Natural killer cell treated with Interleukin-12 subunit alpha and Interleukin-12 subunit beta and Interleukin-15 and Interleukin-18, amount 100 ng/mL, for 72 hours (primary cell): Measurements from ENCODE around the gene SH3RF2. TPM values are rescaled to one million over a fixed set of nuclear protein-coding genes. Genes with fewer than 3 reads are reported as not detected.
"Not testable (repeated sequence)": the region's sequence is repeated elsewhere in the genome, so short reads cannot be mapped to it uniquely, and the experiment has no call there.

Source experiments
- ATAC-seq, 2 donors: fragments of 150-1000 bp; cut with Tn5 transposase in 1 of 2; sonication (Bioruptor Pico), chemical (Tn5 transposase) in 1 of 2; 2 replicates each; pipeline ENCODE4 v1.10.0; 2021
- DNase-seq: peaks from one replicate; pipeline ENCODE4 v3.0.0; 2022; ENCODE audit warnings: low spot score
- H3K27ac Mint-ChIP-seq, 2 donors: 1 replicate in 1 of 2; 2 replicates in 1 of 2; pipeline ENCODE4 v1.8.0; 2022; ENCODE audit warnings: mixed read lengths in 2 of 2, mild to moderate bottlenecking in 1 of 2, moderate library complexity in 1 of 2
- H3K27me3 Mint-ChIP-seq, 2 donors: 1 replicate in 1 of 2; 2 replicates in 1 of 2; pipeline ENCODE4 v1.8.0; 2022; ENCODE audit warnings: mixed read lengths in 2 of 2
- H3K36me3 Mint-ChIP-seq: one replicate; pipeline ENCODE4 v1.8.0; 2022; ENCODE audit warnings: mixed read lengths
- H3K4me1 Mint-ChIP-seq, 2 donors: 1 replicate in 1 of 2; 2 replicates in 1 of 2; pipeline ENCODE4 v1.8.0; 2022; ENCODE audit warnings: low read depth in 2 of 2, mixed read lengths in 2 of 2, mild to moderate bottlenecking in 1 of 2
- H3K4me3 Mint-ChIP-seq: one replicate; pipeline ENCODE4 v1.8.0; 2022; ENCODE audit warnings: mixed read lengths
- H3K9me3 Mint-ChIP-seq: 2 replicates; pipeline ENCODE4 v1.8.0; 2022; ENCODE audit warnings: mixed read lengths
- total RNA-seq, 2 donors: library from RNA; stranded (reverse); gene quantifications; one replicate each; pipeline ENCODE4 v1.2.3, GENCODE V29; 2022

The SH3RF2 gene
- total RNA-seq, 2 donors from 2014 or later: 0.07 to 0.50 TPM

DNA sequence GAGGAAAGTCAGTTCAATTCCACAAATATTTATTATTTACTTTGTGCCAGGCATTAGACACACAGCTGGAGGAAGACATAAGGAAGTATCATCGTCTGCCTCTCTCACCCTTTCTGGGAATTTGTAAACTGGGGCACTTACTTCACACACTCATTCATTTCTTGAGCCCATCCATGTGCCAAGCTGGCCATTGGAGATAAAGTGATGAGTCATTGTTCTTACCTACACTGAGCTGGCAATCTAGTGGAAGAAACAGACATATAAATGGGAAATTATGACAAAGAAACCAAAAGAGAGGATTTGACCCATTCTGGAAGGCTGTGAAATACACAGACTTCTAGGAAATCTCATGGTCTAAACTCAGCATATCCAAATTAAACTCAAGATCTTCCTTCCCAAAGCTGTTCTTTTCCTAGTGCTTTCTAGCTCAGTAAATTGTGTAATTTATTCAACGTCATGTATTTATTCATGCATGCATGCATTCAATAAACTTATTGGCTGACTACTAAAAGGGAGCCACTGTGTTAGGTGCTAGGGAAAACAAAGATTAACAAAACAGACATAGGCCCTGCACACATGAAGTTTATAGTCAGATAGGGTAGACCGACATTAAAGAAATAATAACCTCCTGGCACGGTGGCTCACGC is 65.3 kb downstream of the SH3RF2 start:
- no peak for DNase-seq
- no peak overlapping the region for H3K27ac Mint-ChIP-seq
- H3K9me3 Mint-ChIP-seq: peaks cover 2% of the 10 kb centered on the region
- peaks cover 4 to 7% of the 10 kb centered on the region in 2 donors for H3K27me3 Mint-ChIP-seq
- ATAC-seq: no peak
- no peaks in the 10 kb centered on the region for H3K36me3 Mint-ChIP-seq
- H3K4me3 Mint-ChIP-seq: no peak overlapping the region
- no peaks in the 10 kb centered on the region for H3K4me1 Mint-ChIP-seq

- peaks cover 2% of the 10 kb centered on the region for H3K9me3 Mint-ChIP-seq
- DNase-seq: no peak
- H3K27me3 Mint-ChIP-seq: peaks cover 4 to 8% of the 10 kb centered on the region in 2 donors
These were observed 66.1 kb downstream of the SH3RF2 start for GRCh38 chr5:146002491-146002890.

DNA sequence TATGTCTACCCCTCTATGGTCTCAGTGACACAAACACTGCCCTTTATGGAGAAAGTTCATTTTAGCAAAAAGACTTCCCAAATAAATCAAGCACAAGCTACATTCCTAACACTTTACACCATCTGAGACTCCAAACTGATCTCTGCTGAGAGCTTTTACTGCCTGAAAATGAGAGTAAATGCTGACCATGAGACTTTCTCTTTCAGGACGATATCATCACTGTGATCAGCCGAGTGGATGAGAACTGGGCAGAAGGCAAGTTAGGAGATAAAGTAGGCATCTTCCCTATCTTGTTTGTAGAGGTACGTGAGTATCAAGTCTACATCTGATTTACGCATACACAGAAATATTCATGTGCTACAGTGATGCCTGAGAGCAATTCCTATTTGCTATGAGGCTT is 67.5 kb downstream of the SH3RF2 start:
- ATAC-seq (no peak), DNase-seq (no peak)
- Mint-ChIP-seq H3K36me3 (no peaks in the 10 kb centered on the region), H3K9me3 (peaks cover 2% of the 10 kb centered on the region), H3K4me1 (no peaks in the 10 kb centered on the region), H3K27me3 (peaks cover 4 to 8% of the 10 kb centered on the region in 2 donors), H3K27ac (no peak overlapping the region), H3K4me3 (no peak overlapping the region)

More at GRCh38 chr5:146002491-146002890, 66.1 kb downstream of the SH3RF2 start:
- H3K4me1 Mint-ChIP-seq: no peaks in the 10 kb centered on the region
- no peaks in the 10 kb centered on the region for H3K36me3 Mint-ChIP-seq
- no peak for ATAC-seq
- no peak overlapping the region for H3K27ac Mint-ChIP-seq
- no peak overlapping the region for H3K4me3 Mint-ChIP-seq

DNA sequence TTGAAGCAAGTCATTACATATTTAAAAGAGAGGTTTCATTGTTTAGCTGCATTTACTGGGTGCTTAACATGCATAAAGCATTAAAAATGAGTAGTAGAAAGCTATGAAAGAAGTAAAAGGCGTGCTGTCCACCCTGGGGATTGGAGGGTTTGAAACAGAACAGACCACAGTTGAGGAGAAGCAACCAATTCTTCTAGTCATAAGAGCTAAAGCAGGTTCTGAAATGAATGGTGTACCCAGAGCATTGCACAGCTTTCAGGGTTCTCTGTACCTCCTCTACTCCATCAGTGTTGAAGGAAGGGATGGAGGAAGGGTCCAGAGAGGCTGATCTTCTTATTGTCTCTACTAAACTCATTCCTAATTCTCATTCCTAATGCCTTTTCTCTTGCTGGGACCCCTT is 68.9 kb downstream of the SH3RF2 start:
- ATAC-seq: no peak
- Mint-ChIP-seq H3K4me1 (no peaks in the 10 kb centered on the region), H3K9me3 (peaks cover 2% of the 10 kb centered on the region), H3K36me3 (no peaks in the 10 kb centered on the region), H3K27ac (no peak overlapping the region), H3K27me3 (peaks cover 4 to 8% of the 10 kb centered on the region in 2 donors), H3K4me3 (no peak overlapping the region)
- no peak for DNase-seq

DNA sequence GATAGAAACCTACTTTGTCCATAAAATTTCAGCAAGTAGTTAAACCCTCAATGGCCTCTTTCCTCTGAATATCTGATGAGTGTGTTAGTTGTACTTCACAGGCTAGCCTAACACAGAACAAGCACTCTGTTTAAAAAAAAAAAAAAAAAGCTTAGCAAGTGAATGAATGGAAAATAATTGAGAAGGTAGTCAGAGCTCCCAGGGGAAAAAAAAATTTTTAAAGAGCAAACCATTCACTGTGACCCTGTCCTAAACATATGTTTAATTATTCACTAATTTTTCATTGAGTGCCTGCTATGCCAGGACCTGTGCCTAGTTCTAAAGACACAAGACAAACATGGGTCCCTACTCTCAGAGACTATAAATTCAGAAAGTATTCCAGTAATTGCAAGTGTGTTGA is 69.3 kb downstream of the SH3RF2 start:
- Mint-ChIP-seq H3K36me3 (no peaks in the 10 kb centered on the region), H3K27ac (no peak overlapping the region), H3K27me3 (peaks cover 4 to 8% of the 10 kb centered on the region in 2 donors), H3K4me3 (no peak overlapping the region), H3K4me1 (no peaks in the 10 kb centered on the region), H3K9me3 (peaks cover 2% of the 10 kb centered on the region)
- no peak for DNase-seq
- no peak for ATAC-seq

DNA sequence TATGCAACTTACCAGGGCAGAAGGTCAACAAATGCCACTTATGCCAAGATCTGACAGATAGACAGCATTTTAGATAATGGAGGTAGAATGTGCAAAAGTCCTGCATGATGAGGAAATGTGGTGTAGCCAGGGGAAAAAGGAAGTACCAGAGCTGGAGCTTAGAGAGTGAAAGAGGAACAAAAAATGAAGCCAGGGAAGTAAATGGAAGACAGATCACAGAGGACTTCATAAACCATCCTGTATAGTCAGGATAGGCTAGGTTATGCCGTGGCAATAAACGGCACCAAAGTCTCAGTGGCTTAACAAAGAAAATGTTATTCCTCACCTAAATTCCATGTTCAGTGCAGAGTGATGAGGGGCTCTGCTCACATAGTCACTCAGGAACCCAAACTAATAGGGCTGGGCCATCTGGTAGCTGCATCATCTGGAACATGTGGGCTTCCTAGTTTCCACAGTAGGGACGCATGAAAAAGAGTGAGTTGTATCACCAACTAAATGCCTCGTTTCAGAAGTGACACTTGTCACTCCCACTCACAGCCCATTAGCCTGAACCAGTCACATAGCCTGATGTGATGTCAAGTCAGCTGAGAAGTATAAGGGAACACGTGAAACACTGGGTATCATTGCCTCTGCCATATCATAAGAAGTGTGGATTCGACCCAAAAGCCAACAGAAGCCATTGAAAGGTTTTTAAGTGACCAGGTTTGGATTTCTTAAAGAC is 70.3 kb downstream of the SH3RF2 start:
- Mint-ChIP-seq H3K4me3 (no peak overlapping the region), H3K9me3 (peaks cover 2% of the 10 kb centered on the region), H3K27me3 (peaks cover 4 to 8% of the 10 kb centered on the region in 2 donors), H3K4me1 (no peaks in the 10 kb centered on the region), H3K27ac (no peak overlapping the region), H3K36me3 (no peaks in the 10 kb centered on the region)
- DNase-seq: no peak
- peak in 1 of 2 donors; percentile 11 for ATAC-seq

DNA sequence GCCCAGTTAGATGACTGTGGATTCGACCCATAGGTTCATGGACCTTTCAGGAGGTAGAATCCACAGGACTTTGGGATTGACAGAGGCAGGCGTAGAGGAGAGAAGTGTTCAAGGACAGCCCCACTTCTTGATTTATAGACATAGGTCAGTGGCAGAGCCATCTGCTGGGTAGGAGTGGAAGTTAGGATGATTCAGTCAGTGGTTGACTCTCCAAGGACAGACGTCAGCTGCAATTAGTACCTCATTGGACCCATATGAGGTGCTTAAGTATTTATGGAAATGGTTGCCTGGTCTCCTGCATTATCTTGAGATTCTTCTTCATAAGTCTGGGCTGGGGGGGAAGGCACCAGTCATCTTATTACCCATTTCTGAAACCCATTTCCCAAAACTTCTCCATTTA is 70.9 kb downstream of the SH3RF2 start:
- H3K9me3 Mint-ChIP-seq: peaks cover 2% of the 10 kb centered on the region
- peaks cover 4 to 8% of the 10 kb centered on the region in 2 donors for H3K27me3 Mint-ChIP-seq
- H3K4me1 Mint-ChIP-seq: no peaks in the 10 kb centered on the region
- ATAC-seq (peak in 1 of 2 donors; percentile 13), DNase-seq (no peak)
- no peak overlapping the region for H3K4me3 Mint-ChIP-seq
- H3K27ac Mint-ChIP-seq: no peak overlapping the region
- no peaks in the 10 kb centered on the region for H3K36me3 Mint-ChIP-seq

DNA sequence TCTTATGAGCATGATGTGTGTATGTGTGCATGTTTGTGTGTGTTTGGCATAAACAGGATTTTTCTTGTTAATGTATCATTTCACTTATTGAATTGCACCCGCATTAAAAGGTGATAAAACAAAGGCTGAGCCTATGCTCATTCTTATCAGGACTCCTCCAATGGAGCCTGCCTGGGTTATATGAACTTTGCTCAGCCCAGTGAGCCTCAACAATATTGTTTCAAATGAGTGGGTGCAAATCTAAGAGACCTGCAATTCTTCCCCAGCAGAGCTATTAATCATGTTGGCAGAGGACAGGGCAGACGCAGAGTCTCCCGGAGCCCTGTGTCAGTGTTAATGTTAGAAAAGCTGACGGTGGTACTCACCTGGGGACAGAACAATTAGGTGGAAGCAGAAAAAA is 71.6 kb downstream of the SH3RF2 start:
- no peaks in the 10 kb centered on the region for H3K36me3 Mint-ChIP-seq
- H3K9me3 Mint-ChIP-seq: peaks cover 2% of the 10 kb centered on the region
- no peak overlapping the region for H3K27ac Mint-ChIP-seq
- no peak for DNase-seq
- peaks cover 5 to 11% of the 10 kb centered on the region in 2 donors for H3K27me3 Mint-ChIP-seq
- no peak for ATAC-seq
- no peak overlapping the region for H3K4me3 Mint-ChIP-seq
- H3K4me1 Mint-ChIP-seq: no peaks in the 10 kb centered on the region

DNA sequence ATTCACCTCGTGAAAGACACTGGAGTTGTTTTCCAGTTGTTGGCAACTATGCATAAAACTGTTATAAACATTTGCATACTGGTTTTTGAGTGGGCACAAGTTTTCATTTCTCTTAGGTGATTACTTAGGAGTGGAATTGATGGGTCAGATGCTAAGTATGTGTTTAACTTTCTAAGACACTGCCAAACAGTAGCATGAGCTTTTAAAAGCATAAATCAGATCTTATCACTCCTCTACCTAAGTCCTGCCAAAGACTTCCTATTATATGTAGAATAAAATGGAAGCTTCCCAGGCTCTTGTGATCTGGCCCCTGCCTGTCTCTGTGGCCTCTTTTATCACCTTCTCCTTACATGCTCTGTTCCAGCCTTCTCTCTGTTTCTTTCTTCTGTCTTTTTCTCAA is 72.6 kb downstream of the SH3RF2 start:
- no peak for ATAC-seq
- peaks cover 7 to 14% of the 10 kb centered on the region in 2 donors for H3K27me3 Mint-ChIP-seq
- H3K9me3 Mint-ChIP-seq: peaks cover 2% of the 10 kb centered on the region
- no peak overlapping the region for H3K27ac Mint-ChIP-seq
- H3K36me3 Mint-ChIP-seq: no peaks in the 10 kb centered on the region
- no peak overlapping the region for H3K4me3 Mint-ChIP-seq
- no peak for DNase-seq
- H3K4me1 Mint-ChIP-seq: no peaks in the 10 kb centered on the region

GRCh38 chr5:146010447-146010846 is 74.1 kb downstream of the SH3RF2 start:
- not testable (repeated sequence) for H3K4me3 Mint-ChIP-seq, H3K9me3 Mint-ChIP-seq, H3K27ac Mint-ChIP-seq, H3K36me3 Mint-ChIP-seq, H3K4me1 Mint-ChIP-seq, DNase-seq, ATAC-seq
- peaks cover 7 to 14% of the 10 kb centered on the region in 2 donors for H3K27me3 Mint-ChIP-seq

DNA sequence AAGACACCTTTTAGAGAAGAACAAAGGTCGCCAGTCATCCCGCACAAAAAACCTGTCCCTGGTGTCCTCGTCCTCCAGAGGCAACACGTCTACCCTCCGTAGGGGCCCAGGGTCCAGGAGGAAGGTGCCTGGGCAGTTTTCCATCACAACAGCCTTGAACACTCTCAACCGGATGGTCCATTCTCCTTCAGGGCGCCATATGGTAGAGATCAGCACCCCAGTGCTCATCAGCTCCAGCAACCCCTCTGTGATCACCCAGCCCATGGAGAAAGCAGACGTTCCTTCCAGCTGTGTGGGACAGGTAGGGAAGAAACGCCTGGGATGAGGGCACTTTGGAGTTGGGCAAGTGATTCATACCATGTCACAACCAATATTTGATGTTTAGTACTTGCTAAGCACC is 77.4 kb downstream of the SH3RF2 start:
- ATAC-seq: no peak
- H3K4me3 Mint-ChIP-seq: no peak overlapping the region

GRCh38 chr5:146015001-146015400 is 78.6 kb downstream of the SH3RF2 start:
- Mint-ChIP-seq H3K4me1 (no peaks in the 10 kb centered on the region), H3K36me3 (no peaks in the 10 kb centered on the region), H3K27me3 (peaks cover 5 to 6% of the 10 kb centered on the region in 2 donors), H3K27ac (no peak overlapping the region), H3K9me3 (no peaks in the 10 kb centered on the region), H3K4me3 (no peak overlapping the region)
- ATAC-seq: no peak
- DNase-seq: no peak

More for the DNA sequence above, 77.4 kb downstream of the SH3RF2 start:
- no peak for DNase-seq
- Mint-ChIP-seq H3K4me1 (no peaks in the 10 kb centered on the region), H3K9me3 (no peaks in the 10 kb centered on the region), H3K36me3 (no peaks in the 10 kb centered on the region), H3K27me3 (peaks cover 5 to 6% of the 10 kb centered on the region in 2 donors), H3K27ac (no peak overlapping the region)

DNA sequence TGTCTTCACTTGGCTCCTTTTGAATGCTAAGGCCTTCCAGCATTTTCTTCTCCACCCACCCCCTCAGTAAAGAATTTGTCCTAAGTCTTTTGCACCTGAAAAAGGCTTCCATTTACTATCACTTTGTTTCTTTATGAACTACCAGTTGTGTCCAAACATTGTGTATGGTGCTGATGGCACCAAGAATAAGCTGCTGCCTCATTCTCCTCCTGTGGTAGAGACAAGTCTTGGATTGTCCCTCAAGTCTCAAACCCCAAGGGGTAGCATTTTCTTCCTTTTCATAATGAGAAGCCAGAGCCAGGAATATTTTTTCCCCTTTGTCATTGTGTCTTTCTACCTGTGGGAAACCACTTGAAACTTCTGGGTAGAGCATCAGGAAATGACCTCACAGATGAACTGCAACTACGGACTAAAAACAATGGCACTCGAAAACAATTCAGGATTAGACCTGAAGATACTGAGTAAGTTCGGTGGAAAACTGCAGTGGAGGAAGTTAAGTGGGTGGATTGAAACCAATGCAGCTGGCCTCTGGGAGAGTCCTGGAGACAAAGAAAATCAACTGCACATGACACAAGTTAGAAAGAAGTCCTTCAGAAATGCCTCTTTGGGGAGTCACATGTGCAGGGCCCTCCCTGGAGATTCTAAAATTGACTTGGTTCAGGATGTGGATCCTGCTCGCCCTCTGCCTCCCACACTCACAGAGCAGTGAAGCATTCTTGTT is 80.5 kb downstream of the SH3RF2 start:
- no peak overlapping the region for H3K27ac Mint-ChIP-seq
- H3K27me3 Mint-ChIP-seq: peaks cover 5 to 6% of the 10 kb centered on the region in 2 donors
- no peak overlapping the region for H3K4me3 Mint-ChIP-seq
- ATAC-seq (no peak), DNase-seq (no peak)
- no peaks in the 10 kb centered on the region for H3K4me1 Mint-ChIP-seq
- H3K36me3 Mint-ChIP-seq: no peaks in the 10 kb centered on the region
- no peaks in the 10 kb centered on the region for H3K9me3 Mint-ChIP-seq
